Progenitor cell of endocrine pancreas (in vitro differentiated cells): ENCODE measurements around the gene PALM2AKAP2. TPM values are rescaled to one million over a fixed set of nuclear protein-coding genes. Genes with fewer than 3 reads are reported as not detected.
"Not testable (repeated sequence)": the region's sequence is repeated elsewhere in the genome, so short reads cannot be mapped to it uniquely, and the experiment has no call there.

Experiments
- DNase-seq: peaks from one replicate; pipeline ENCODE4 v3.0.0; 2021; ENCODE audit warnings: low spot score; ENCODE audit not compliant: unreplicated experiment
- H3K27ac Mint-ChIP-seq: 2 replicates; pipeline ENCODE4 v1.8.0; 2021; ENCODE audit warnings: mild to moderate bottlenecking, moderate library complexity, mixed read lengths
- H3K27me3 Mint-ChIP-seq: 2 replicates; pipeline ENCODE4 v1.8.0; 2021; ENCODE audit warnings: mixed read lengths
- H3K36me3 Mint-ChIP-seq: 2 replicates; pipeline ENCODE4 v1.8.0; 2022; ENCODE audit warnings: mixed read lengths; ENCODE audit not compliant: insufficient read depth
- H3K4me1 Mint-ChIP-seq: 2 replicates; pipeline ENCODE4 v1.8.0; 2021; ENCODE audit warnings: low read depth, mixed read lengths
- H3K4me3 Mint-ChIP-seq: 2 replicates; pipeline ENCODE4 v1.8.0; 2021; ENCODE audit warnings: low read depth, mild to moderate bottlenecking, moderate library complexity, mixed read lengths
- H3K9me3 Mint-ChIP-seq: 2 replicates; pipeline ENCODE4 v1.8.0; 2021; ENCODE audit warnings: low read depth, mixed read lengths
- CTCF ChIP-seq: fragments of 200-600 bp; sonication (generic); IDR thresholded peaks from one replicate; pipeline ENCODE4 v1.5.0; 2021; ENCODE audit warnings: antibody characterized with exemption, mild to moderate bottlenecking; ENCODE audit not compliant: unreplicated experiment
- total RNA-seq: library from RNA; stranded (reverse); gene quantifications from 2 replicates; pipeline ENCODE4 v1.2.1, GENCODE V29; 2021

The PALM2AKAP2 gene
- total RNA-seq, 1 donor from 2014 or later: 0.74 TPM

- TF ChIP-seq CTCF: no peak
- no peak overlapping the region for H3K27ac Mint-ChIP-seq
- H3K27me3 Mint-ChIP-seq: peaks cover 13% of the 10 kb centered on the region
- no peaks in the 10 kb centered on the region for H3K36me3 Mint-ChIP-seq
- no peak overlapping the region for H3K4me3 Mint-ChIP-seq
- H3K9me3 Mint-ChIP-seq: no peaks in the 10 kb centered on the region
- no peak for DNase-seq
- no peaks in the 10 kb centered on the region for H3K4me1 Mint-ChIP-seq
Measured at GRCh38 chr9:109815366-109815947, 35.5 kb downstream of the PALM2AKAP2 start.

GRCh38 chr9:109816490-109816889 is 36.5 kb downstream of the PALM2AKAP2 start:
- TF ChIP-seq CTCF: no peak
- Mint-ChIP-seq H3K36me3 (no peaks in the 10 kb centered on the region), H3K27ac (no peak overlapping the region), H3K4me3 (no peak overlapping the region), H3K9me3 (no peaks in the 10 kb centered on the region), H3K27me3 (peaks cover 9% of the 10 kb centered on the region), H3K4me1 (no peaks in the 10 kb centered on the region)
- no peak for DNase-seq

GRCh38 chr9:109817146-109817845 is 37.3 kb downstream of the PALM2AKAP2 start:
- Mint-ChIP-seq H3K9me3 (no peaks in the 10 kb centered on the region), H3K36me3 (no peaks in the 10 kb centered on the region)

GRCh38 chr9:109817846-109818472 is 38.0 kb downstream of the PALM2AKAP2 start:
- Mint-ChIP-seq H3K9me3 (no peaks in the 10 kb centered on the region), H3K27ac (peak overlapping the region; percentile 63), H3K4me1 (no peaks in the 10 kb centered on the region), H3K27me3 (peaks cover 17% of the 10 kb centered on the region), H3K36me3 (no peaks in the 10 kb centered on the region), H3K4me3 (no peak overlapping the region)
- peak; percentile 56 for DNase-seq
- peak; percentile 92 for TF ChIP-seq CTCF

More at GRCh38 chr9:109817146-109817845, 37.3 kb downstream of the PALM2AKAP2 start:
- peak overlapping the region; percentile 63 for H3K27ac Mint-ChIP-seq
- no peaks in the 10 kb centered on the region for H3K4me1 Mint-ChIP-seq
- no peak for DNase-seq
- no peak for TF ChIP-seq CTCF
- H3K4me3 Mint-ChIP-seq: no peak overlapping the region
- H3K27me3 Mint-ChIP-seq: peaks cover 17% of the 10 kb centered on the region

- Mint-ChIP-seq H3K36me3 (no peaks in the 10 kb centered on the region), H3K27me3 (peaks cover 30% of the 10 kb centered on the region)
- no peak for TF ChIP-seq CTCF
Measured at GRCh38 chr9:109821711-109822110, 41.7 kb downstream of the PALM2AKAP2 start.

GRCh38 chr9:109825383-109825782 is 45.4 kb downstream of the PALM2AKAP2 start:
- DNase-seq, H3K9me3 Mint-ChIP-seq, H3K36me3 Mint-ChIP-seq, H3K4me1 Mint-ChIP-seq, H3K4me3 Mint-ChIP-seq, H3K27ac Mint-ChIP-seq: not testable (repeated sequence)
- peaks cover 42% of the 10 kb centered on the region for H3K27me3 Mint-ChIP-seq

More at GRCh38 chr9:109821711-109822110, 41.7 kb downstream of the PALM2AKAP2 start:
- no peak for DNase-seq
- Mint-ChIP-seq H3K4me1 (no peaks in the 10 kb centered on the region), H3K4me3 (no peak overlapping the region), H3K27ac (no peak overlapping the region), H3K9me3 (no peaks in the 10 kb centered on the region)
